COLO668 (cell line): Measurements from ENCODE around the gene SCN8A.
"Not testable (repeated sequence)": the region's sequence is repeated elsewhere in the genome, so short reads cannot be mapped to it uniquely, and the experiment has no call there.

Experiments
- DNase-seq: peaks from one replicate; lab custom pipeline; 2025; ENCODE audit not compliant: unreplicated experiment; lab: John Stamatoyannopoulos, UW

Gene SCN8A

DNA sequence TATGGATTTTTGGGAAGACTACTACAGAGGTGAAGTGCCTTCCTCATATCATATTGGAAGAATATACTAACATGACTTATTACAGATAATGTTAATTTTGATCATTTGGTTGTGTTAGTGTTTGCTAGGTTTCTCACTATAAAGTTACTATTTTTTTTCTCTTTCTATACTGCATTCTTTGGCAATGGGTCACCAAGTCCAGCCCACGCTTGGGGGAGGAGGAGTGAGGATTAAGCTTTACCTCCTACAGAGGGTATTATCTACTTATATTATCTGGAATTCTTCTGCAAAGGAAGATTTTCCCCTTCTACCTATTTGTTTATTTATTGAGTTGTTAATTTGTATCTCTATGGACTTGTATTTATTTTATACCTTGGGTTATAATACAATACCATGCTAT is 31.5 kb downstream of the SCN8A start:
- DNase-seq, result no peak

DNA sequence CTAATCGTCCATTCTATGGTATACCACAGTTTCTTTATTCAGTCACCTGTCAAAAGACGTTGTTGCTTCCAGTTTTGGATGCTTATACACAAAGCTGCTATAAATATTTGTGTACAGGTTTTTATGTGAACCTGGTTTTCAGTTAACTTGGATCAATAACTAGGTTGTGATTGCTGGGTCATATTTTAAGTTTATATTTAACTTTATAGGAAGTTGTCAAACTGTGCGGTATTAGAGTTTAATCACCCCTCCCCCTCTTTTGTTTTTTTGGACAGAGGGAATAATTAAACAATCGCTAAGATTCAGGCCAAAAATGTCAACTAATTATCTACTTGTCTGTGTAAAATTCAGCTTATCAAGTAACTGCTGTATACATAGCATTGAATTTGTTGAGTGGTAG is 34.3 kb downstream of the SCN8A start:
- DNase-seq, result no peak

DNA sequence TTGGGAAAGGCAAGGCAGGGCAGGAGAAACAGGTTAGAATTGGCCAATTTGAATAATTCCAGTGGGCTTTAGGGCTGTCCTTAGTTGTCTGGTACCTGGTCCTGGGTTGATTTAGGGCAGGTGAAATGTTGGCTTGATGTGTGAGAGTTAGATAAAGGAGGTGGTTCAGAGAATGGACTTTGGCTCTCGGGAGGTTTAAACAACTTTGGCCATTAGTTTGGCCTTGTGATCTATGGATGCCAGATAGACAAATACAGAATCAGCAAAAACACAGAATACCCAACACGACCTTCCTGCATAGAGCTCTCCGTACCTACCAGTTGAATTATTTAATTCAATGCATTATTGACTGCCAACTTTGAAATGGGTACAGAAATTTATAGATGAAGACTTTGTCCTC is 35.1 kb downstream of the SCN8A start:
- DNase-seq, result no peak

DNA sequence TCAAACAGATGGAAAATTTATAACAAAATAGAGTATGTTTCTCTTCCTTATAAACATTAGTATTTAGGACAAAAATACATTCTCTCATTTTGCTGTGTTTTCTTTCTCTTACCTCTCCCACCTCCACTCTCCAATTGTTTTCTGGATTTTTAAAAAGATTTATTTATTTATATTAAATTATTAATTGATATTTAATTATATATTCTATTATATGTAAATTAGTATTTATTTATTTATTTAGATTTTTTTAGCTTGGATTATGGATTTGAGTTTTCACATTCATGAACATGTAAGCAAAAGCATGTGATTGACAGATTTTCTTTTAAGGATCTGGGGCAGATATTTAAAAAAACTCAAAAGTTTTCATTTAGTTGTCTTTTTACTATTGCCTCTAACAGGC is 35.6 kb downstream of the SCN8A start:
- no peak for DNase-seq

DNA sequence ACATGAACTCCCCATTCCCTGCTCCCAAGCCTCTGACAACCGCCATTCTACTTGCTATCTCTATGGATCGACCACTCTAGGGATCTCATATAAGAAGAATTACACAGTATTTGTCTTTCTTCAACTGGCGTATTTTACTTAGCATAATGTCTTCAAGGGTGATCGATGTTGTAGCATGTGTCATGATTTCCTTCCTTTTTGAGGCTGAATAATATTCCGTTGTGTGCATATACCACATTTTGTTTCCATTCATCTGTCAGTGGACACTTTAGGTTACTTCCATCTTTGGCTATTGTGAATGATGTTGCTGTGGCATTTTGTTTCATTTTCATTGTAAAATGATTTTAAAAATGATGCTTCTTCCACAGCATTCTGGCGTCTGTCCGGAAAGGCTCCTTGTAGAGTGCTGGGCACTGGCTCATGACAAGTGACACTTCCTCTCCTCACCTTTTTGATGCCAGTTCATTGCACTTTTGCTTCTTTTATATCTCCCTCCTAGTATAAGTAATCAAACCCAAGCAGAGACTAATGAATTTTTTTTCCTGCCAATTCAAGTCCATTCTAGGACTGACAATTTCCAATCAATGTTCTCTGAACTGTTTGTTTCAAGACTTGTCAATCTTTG is 39.3 kb downstream of the SCN8A start:
- DNase-seq, result no peak

DNA sequence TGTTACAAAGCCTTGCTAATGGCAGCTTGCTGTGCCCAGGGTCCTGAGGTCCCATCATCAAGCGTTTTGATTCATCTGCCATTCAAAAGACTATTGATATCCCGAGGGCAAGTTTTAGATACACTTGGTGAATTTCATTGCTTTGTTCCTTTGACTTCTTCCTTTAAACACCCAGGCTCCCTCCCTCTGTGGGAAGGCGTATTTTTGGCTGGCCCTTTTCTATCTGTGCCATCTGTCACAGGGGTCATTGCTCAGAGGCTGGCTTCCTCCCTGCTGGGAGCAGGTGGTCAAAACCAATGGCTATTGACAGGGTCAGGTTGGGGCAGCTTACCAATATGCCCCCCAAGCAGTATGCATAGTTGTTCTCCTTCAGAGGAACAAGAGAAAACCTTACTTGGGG is 40.0 kb downstream of the SCN8A start:
- no peak for DNase-seq

DNA sequence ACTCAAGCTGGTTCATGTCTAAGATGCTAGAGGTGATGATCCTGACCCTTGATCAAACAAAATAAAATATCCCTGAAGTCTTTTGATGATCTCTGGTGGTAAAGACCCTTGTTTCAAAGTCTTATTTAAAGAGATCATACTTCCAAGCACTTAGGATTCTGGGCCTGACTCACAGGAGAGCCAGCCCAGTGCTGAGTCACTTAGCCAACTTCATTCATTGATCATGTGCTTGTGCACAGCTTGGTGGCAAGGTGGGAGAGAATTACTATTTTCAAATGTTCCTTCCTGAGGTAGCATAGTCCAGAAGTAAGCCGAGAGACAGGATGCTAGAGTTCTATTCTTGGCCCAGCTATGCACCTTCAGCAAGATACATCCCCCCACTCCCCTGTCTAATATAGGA is 40.6 kb downstream of the SCN8A start:
- no peak for DNase-seq

DNA sequence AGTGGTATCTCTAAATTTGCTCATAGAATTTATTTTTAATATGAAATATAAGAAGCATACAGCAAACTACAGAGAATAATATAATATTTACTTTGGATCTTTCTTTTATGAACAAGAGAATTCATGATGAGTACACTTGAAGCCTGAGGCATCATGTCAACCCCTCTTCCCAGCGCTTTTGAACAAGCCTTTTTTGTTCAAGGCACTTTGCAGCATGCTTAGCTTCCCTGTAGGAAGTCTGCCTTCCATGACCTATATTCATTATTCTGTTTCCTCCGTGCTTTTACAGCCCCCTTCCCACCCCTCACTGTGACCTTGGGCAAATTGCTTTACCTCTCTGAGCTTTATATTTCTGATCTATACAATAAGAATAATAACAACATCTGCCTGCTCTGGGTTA is 41.6 kb downstream of the SCN8A start:
- no peak for DNase-seq

DNA sequence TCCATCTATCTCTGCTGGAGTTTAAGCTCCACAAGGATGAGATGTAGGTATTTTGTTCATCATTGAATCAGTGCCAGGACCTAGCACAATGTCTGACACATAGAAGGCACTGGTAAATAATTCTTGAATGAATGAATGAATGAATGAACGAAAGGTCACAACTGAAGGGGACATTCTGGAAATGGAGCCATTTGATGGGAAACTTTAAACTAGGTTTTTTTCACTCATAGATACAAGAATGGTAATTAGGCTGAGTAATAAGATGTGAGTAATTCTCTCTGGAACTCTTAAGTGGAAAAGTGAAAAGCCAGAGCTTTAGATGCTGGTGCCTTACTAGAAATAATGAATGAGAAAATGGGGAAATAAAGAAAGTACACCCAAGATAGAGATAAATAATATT is 44.3 kb downstream of the SCN8A start:
- no peak for DNase-seq

DNA sequence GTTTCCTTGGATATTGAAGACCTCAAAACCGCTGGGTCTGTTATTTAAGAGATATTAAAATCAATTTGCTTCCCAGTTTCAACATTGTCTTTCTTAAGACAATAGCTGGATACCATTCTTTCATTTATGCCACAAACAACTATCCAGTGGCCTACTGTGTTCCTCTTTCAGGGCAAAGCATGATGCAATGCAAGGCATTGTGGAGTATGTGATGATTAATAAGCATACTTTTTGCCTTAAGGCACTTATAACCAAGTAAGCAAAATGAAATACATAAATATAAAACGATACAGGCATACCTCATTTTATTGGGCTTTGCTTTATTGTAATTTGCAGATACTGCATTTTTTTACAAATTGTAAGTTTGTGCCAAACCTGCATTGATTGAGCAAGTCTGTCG is 45.5 kb downstream of the SCN8A start:
- no peak for DNase-seq

DNA sequence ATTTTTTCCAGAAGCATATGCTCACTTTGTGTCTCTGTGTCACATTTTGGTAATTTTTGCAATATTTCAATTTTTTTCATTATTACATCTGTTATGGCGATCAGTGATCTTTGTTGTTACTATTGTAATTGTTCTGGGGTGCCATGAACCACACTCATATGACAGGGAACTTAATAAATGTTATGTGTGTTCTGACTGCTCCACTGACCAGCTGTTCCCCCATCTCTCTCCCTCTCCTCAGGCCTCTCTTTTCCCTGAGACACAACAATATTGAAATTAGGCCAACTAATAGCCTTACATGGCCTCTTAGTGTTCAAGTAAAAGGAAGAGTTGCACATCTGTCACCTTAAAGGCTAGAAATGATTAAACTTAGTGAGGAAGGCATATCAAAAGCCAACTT is 46.0 kb downstream of the SCN8A start:
- DNase-seq, result no peak

DNA sequence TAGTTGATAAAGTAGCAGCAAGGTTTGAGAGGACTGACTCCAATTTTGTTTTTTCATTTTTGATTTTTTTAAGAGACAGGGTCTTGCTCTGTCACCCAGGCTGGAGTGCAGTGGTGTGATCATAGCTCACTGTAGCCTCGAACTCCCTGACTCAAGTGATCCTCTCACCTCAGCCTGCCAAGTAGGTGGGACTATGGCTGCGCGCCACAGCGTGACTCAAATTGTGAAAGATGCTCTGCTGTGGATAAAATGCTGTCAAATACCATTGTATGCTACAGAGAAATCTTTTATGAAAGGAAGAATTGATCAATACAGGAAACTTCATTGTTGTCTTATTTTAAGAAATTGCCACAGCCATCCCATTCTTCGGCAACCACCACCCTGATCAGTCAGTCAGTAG is 48.3 kb downstream of the SCN8A start:
- DNase-seq, result no peak

DNA sequence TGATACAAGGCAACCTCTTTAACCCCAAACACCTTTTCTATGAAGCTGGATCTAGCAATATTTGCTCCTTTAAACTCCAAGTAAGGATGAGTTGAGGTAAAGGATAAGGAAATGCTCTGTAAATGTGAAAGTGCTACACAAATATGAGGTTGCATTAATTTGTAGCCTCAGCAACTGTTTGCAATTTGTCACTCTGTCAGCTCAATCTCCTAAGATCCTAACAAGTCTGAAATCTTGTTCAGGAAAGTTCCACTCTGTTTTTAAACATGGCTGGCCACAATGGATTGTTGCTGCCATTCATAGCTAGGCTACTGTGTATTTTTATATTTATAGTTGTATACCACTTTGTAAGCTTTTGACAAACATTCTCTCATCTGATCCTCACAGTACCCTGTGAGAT is 51.3 kb downstream of the SCN8A start:
- no peak for DNase-seq

DNA sequence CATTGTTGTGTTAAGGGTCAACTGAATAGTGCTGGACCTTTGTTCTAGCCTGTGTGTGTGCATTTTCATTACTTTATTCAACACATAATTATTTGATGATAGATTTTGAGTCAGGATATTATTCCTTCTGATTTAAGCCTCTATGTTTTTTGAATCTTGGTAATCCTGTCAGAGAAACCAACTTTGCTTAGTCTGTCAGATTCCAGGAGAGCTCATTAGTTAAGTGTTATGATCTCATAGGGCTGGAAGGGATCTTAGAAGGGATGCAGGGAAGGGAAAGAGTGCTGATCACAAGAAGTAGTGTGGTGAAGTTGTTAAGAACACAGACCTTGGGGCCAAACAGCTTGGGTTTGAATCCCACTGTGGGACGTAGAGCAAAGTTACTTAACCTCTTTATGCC is 52.9 kb downstream of the SCN8A start:
- DNase-seq, result no peak

DNA sequence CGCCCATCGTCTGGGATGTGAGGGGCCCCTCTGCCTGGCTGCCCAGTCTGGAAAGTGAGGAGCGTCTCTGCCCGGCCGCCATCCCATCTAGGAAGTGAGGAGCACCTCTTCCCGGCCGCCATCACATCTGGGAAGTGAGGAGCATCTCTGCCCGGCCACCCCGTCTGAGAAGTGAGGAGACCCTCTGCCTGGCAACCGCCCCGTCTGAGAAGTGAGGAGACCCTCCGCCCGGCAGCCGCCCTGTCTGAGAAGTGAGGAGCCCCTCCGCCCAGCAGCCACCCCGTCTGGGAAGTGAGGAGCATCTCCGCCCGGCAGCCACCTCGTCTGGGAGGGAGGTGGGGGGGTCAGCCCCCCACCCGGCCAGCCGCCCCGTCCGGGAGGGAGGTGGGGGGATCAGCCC is 53.7 kb downstream of the SCN8A start:
- not testable (repeated sequence) for DNase-seq

DNA sequence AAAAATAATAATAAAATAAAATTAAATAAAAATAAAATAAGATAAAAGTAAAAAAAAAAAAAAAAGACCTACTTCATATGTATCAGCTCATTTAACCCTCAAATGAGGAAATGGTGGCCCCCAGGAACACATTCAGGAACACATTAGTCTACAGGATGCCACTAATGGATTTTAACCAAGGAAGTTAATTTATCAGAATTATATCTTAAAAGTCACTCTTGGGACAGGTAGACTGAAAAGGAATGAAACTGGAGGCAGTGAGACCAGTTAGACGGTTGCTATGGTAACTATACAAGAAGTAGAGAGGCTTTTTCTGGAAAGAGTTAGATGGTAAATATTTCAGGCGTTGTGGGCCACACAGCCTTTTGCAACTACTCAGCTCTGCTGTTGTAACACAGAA is 54.9 kb downstream of the SCN8A start:
- no peak for DNase-seq

DNA sequence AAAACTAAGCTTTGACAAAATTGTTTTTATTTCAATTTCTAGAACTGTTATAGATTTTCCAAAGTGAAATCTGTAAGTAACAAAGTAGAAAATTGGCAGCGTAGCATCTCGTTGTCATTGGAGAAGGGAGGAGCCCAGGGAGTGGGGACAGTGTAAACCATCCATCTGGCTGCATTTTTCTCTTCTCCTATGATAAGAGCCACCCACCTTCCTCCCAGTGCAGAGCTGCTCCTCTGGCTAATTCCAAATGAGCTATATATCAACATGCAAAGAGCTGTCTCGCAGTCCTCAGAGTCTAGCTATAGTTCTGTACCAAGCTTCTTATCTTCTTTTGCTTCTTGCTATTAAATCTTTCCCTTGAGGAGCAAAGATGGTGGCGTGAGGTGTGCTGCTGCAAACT is 56.6 kb downstream of the SCN8A start:
- DNase-seq, result no peak

DNA sequence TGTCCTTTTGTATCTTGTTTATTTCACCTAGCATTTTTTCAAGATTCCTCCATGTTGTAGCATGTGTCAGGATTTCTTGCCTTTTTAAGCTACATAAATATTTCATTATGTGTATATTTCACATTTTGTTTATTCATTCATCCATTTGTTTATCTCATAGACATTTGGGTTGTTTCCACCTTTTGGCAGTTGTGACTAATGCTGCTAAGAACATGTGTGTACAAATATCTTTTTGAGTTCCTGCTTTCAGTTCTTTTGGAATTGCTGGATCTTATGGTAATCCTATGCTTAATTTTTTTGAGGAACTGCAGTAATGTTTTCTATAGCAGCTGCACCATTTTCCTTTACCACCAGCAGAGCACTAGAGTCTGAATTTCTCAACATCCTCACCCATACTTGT is 62.4 kb downstream of the SCN8A start:
- DNase-seq, result no peak

DNA sequence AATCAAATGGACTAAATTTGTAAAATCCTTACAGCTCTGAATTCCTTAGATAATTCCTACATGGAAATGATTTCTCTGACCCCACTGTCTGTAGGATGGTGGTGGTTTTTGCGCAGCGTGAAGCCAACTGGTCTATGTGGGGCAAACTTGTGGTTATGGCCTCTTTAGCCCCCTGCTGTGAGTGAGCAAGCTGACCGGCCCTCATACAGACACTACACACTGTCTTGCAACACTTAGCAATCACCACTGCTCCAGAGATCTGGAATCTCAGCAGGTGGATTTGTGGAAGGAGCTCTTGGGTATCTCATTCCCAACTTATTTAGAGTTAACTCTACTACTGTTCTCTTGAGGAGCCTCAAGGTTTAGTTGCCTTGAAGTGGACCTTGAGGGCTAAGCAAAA is 70.2 kb downstream of the SCN8A start:
- DNase-seq, result no peak

DNA sequence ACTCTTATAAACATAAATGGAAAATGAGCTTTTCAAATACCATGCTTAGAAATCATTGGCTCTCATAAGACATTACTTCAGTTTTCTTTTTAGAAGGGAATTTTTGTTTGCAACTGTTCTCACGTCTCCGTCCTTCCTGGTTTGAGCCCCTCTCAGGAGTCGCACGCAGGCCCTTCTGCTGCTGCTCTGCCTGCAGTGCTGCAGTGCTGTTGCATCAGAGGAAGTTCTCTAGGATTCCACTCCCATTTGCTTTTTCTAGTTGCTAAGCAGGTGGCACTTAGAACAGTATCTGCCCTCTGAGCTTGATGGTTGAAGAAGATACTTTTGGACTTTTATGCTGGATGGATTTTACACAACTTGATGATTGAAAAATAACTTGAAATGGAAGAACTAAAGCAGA is 70.8 kb downstream of the SCN8A start:
- no peak for DNase-seq

DNA sequence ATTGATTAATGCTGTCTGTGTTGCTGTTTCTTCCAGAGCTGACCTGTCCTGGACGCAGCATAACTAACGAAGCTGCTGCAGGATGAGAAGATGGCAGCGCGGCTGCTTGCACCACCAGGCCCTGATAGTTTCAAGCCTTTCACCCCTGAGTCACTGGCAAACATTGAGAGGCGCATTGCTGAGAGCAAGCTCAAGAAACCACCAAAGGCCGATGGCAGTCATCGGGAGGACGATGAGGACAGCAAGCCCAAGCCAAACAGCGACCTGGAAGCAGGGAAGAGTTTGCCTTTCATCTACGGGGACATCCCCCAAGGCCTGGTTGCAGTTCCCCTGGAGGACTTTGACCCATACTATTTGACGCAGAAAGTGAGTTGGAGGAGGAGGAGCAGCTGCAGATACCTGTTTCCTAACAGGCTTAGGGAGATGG is 71.7 kb downstream of the SCN8A start:
- no peak for DNase-seq

DNA sequence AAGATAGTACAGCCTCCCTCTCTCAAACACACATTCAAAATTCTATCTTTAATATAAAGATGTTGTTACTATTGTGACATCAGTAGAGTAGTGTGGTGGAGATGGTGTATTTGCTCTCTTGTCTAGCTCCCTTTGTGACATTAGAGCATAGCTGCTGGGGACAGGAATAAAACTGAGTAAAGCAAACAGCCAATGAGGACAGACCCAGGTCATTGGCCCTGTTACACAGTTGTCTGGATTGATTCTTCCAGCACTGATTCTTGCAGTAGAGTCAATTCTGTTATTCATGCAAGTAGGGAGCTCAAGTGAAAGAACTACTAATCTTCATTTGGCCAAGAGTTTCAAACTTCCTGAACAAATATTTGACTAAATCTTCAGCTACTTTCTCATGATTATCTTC is 72.4 kb downstream of the SCN8A start:
- no peak for DNase-seq

DNA sequence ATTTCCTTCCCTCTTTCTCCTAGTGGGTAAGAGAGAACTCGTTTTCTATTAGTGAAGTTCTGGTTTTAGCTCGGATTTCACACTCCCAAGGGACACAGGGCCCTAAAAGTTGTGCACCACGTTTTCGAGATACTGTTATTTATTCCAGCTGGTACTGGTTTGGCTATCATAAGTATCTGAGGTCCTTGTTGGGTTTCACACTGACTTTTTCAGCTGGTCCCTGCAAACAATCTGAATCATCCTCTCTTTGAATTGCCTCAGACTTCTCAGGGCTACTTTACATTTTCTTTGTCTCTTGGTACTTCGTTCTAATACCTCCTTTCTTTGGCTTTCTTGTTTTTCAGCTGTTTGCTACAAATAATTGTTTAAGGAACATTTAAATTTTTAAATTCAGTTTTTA is 75.7 kb downstream of the SCN8A start:
- no peak for DNase-seq

DNA sequence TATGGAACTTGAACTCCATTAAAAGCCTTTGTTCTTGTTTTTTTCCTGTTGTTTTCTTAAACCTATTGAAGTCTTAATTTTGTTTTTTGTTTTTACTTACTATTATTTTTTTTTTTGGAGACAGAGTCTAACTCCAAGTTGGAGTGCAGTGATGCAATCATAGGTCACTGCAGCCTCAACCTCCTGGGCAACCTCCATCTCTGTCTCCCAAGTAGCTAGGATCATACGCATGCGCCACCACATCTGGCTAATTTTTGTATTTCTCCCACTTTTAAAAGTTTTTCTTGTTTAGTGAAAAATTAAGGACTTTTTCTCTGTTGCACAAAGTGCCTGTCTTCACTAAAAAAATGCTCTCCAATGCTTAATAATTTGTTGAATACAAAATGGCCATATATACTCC is 76.2 kb downstream of the SCN8A start:
- no peak for DNase-seq
